HG02571 (cell line): ENCODE results near the gene TNIP3.
"Not testable (repeated sequence)": the region's sequence is repeated elsewhere in the genome, so short reads cannot be mapped to it uniquely, and the experiment has no call there.

Source experiments
- ATAC-seq: cut with Tn5 transposase; IDR thresholded peaks from one replicate; pipeline ENCODE4 v1.9.1; 2021; ENCODE audit warnings: mild to moderate bottlenecking, moderate library complexity; ENCODE audit not compliant: unreplicated experiment

TNIP3 gene

GRCh38 chr4:121164291-121164690 lies at the start of gene TNIP3:
TSS of gene TNIP3 (minus strand) at chr4:121164321. CDS start at chr4:121164125, 196 bp downstream.
- ATAC-seq = no peak

- no peak for ATAC-seq
Measured at GRCh38 chr4:121212806-121213205, 48.7 kb upstream of the TNIP3 start.

GRCh38 chr4:121209171-121209570 lies 45.0 kb upstream of the TNIP3 start:
- ATAC-seq = no peak

- no peak for ATAC-seq
Measured at GRCh38 chr4:121208244-121209007, 44.3 kb upstream of the TNIP3 start.

GRCh38 chr4:121205777-121206176 lies 41.7 kb upstream of the TNIP3 start:
- not testable (repeated sequence) for ATAC-seq

GRCh38 chr4:121200795-121201472 lies 36.8 kb upstream of the TNIP3 start:
- peak; percentile 66 for ATAC-seq

- ATAC-seq = peak; percentile 70
Measured at GRCh38 chr4:121199742-121200561, 35.8 kb upstream of the TNIP3 start.

- no peak for ATAC-seq
Measured at GRCh38 chr4:121198251-121198650, 34.1 kb upstream of the TNIP3 start.

- ATAC-seq = no peak
Measured at GRCh38 chr4:121195649-121196048, 31.5 kb upstream of the TNIP3 start.

- ATAC-seq = no peak
Measured at GRCh38 chr4:121192480-121192879, 28.4 kb upstream of the TNIP3 start.

GRCh38 chr4:121192013-121192412 lies 27.9 kb upstream of the TNIP3 start:
- ATAC-seq = no peak

GRCh38 chr4:121191361-121191760 lies 27.2 kb upstream of the TNIP3 start:
- ATAC-seq = no peak

- ATAC-seq = no peak
Measured at GRCh38 chr4:121190389-121190788, 26.3 kb upstream of the TNIP3 start.

GRCh38 chr4:121189326-121190215 lies 25.4 kb upstream of the TNIP3 start:
- ATAC-seq = peak; percentile 85

GRCh38 chr4:121187206-121187605 lies 23.1 kb upstream of the TNIP3 start:
- no peak for ATAC-seq

GRCh38 chr4:121185960-121186359 lies 21.8 kb upstream of the TNIP3 start:
- peak; percentile 50 for ATAC-seq

GRCh38 chr4:121183989-121184388 lies 19.9 kb upstream of the TNIP3 start:
- no peak for ATAC-seq

GRCh38 chr4:121183361-121183760 lies 19.2 kb upstream of the TNIP3 start:
- ATAC-seq = no peak

- no peak for ATAC-seq
Measured at GRCh38 chr4:121182296-121182695, 18.2 kb upstream of the TNIP3 start.

- ATAC-seq = no peak
Measured at GRCh38 chr4:121181493-121181892, 17.4 kb upstream of the TNIP3 start.
